T-helper 2 cell treated with Interferon-gamma antibody and Interleukin-4, amounts not matched to agents 5 μg/mL and 100 μg/mL, for 36 hours (primary cell): Measurements from ENCODE around the gene GHR.
"Not testable (repeated sequence)": the region's sequence is repeated elsewhere in the genome, so short reads cannot be mapped to it uniquely, and the experiment has no call there.

ENCODE experiments used
- DNase-seq: peaks from one replicate; pipeline ENCODE4 v3.0.0; 2021; ENCODE audit warnings: low spot score
- H3K27ac Mint-ChIP-seq: one replicate; pipeline ENCODE4 v1.8.0; 2021; ENCODE audit warnings: mild to moderate bottlenecking, mixed read lengths
- H3K27me3 Mint-ChIP-seq: one replicate; pipeline ENCODE4 v1.8.0; 2021; ENCODE audit warnings: low read depth, mixed read lengths
- H3K36me3 Mint-ChIP-seq: one replicate; pipeline ENCODE4 v1.8.0; 2021; ENCODE audit warnings: low read depth, mixed read lengths
- H3K4me1 Mint-ChIP-seq: one replicate; pipeline ENCODE4 v1.8.0; 2021; ENCODE audit warnings: low read depth, mixed read lengths
- H3K4me3 Mint-ChIP-seq: one replicate; pipeline ENCODE4 v1.8.0; 2022; ENCODE audit warnings: mild to moderate bottlenecking, moderate library complexity, mixed read lengths
- H3K9me3 Mint-ChIP-seq: one replicate; pipeline ENCODE4 v1.8.0; 2021; ENCODE audit warnings: mixed read lengths

GHR gene

GRCh38 chr5:42653705-42654104 lies 230.5 kb downstream of the GHR start:
- no peak overlapping the region for H3K27ac Mint-ChIP-seq
- H3K4me1 Mint-ChIP-seq: peaks cover 4% of the 10 kb centered on the region
- no peak overlapping the region for H3K4me3 Mint-ChIP-seq
- DNase-seq: no peak
- H3K9me3 Mint-ChIP-seq: no peaks in the 10 kb centered on the region
- H3K27me3 Mint-ChIP-seq: peaks cover 19% of the 10 kb centered on the region
- H3K36me3 Mint-ChIP-seq: no peaks in the 10 kb centered on the region

DNA sequence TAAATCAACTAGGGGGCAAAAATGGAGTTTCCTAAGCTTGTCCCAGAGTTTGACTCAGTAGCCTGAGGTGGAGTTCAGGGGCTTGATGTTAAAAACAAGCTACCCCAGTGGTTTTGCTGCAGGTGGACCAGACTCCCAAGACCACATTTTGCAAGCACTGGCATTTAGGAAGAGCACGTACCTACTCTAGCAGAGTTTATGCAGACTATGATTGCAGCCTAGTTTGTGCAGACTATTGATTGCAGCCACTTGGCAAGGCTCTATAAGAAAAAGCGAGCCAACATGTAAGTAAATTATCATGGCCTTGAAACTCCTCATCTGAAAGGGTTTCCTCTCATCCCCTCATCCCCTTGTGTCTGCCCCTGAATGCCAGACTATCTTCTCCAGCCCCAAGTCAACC lies 231.4 kb downstream of the GHR start:
- H3K9me3 Mint-ChIP-seq: no peaks in the 10 kb centered on the region
- peaks cover 19% of the 10 kb centered on the region for H3K27me3 Mint-ChIP-seq
- H3K36me3 Mint-ChIP-seq: no peaks in the 10 kb centered on the region
- H3K4me3 Mint-ChIP-seq: no peak overlapping the region
- no peak for DNase-seq
- peaks cover 4% of the 10 kb centered on the region for H3K4me1 Mint-ChIP-seq
- H3K27ac Mint-ChIP-seq: no peak overlapping the region

DNA sequence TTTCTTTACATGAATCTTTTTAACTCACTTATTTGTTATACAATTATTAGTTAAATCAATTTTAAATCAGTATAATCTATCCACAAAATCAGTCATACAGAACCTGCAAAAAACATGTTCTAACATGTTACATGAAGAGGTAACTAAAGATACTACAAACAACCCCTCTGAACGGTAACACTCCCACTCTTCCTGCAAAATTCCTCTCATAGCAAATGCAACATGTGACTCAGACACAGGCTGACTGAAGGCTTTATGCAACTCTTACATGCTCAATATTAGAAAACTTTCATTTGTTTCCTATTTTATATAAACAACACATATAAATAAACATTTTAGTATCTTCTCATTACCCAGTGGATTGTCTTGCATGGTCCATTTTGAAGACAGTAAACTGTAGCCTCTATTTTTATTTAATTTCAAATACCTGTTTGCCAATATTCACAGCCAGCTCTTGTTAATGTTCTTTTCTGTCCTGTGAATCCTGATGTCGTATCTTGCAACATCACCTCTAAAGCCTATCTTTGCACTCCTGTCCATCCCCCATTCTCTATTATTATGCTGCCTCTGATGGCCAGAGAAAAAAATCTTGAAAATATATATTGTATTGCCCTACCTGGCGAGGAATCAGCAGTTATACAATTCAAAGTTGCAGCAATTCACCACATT lies 232.9 kb downstream of the GHR start:
- H3K4me1 Mint-ChIP-seq: peaks cover 4% of the 10 kb centered on the region
- H3K36me3 Mint-ChIP-seq: no peaks in the 10 kb centered on the region
- peaks cover 19% of the 10 kb centered on the region for H3K27me3 Mint-ChIP-seq
- no peak overlapping the region for H3K27ac Mint-ChIP-seq
- H3K9me3 Mint-ChIP-seq: no peaks in the 10 kb centered on the region
- DNase-seq: no peak
- no peak overlapping the region for H3K4me3 Mint-ChIP-seq

DNA sequence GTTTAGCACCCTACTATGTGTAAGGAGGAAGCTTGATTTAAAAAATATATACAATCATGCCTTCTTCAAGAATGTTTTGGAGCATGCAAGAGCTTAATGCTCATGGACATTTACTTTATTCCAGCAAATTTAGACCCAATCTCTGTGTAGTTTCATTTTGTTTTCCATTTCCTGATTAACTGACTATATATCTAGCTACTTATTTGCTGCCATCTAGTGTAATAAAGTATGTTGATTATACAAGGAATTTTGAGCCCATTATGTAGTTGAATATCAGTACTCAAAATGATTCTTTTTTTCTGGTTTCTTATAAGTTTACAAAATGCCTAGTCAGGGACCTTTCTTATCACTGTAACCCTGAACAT lies 233.4 kb downstream of the GHR start:
- peaks cover 4% of the 10 kb centered on the region for H3K4me1 Mint-ChIP-seq
- no peak overlapping the region for H3K27ac Mint-ChIP-seq
- H3K4me3 Mint-ChIP-seq: no peak overlapping the region
- no peaks in the 10 kb centered on the region for H3K36me3 Mint-ChIP-seq
- H3K27me3 Mint-ChIP-seq: peaks cover 15% of the 10 kb centered on the region
- no peak for DNase-seq
- H3K9me3 Mint-ChIP-seq: no peaks in the 10 kb centered on the region

- H3K27ac Mint-ChIP-seq, H3K4me3 Mint-ChIP-seq, H3K9me3 Mint-ChIP-seq, DNase-seq, H3K36me3 Mint-ChIP-seq, H3K27me3 Mint-ChIP-seq, H3K4me1 Mint-ChIP-seq: not testable (repeated sequence)
Measured at GRCh38 chr5:42659869-42660268, 236.6 kb downstream of the GHR start.

DNA sequence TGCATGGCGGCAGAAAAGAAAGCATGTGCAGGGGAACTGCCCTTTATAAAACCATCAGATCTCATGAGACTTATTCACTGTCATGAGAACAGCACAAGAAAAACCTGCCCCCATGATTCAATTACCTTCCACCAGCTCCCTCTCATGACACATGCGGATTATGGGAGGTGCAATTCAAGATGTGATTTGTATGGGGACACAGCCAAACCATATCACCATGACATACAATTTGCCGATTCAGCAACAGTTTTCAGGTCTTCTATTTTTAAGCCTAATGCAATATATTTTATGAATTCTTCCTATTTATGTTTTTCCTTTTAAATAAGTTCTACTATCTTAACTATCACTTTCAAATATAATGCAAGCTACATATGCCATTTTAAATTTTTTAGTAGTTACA lies 242.6 kb downstream of the GHR start:
- Mint-ChIP-seq H3K36me3 (no peaks in the 10 kb centered on the region), H3K9me3 (no peaks in the 10 kb centered on the region), H3K4me1 (no peaks in the 10 kb centered on the region), H3K4me3 (no peak overlapping the region), H3K27me3 (peaks cover 4% of the 10 kb centered on the region), H3K27ac (no peak overlapping the region)
- no peak for DNase-seq

GRCh38 chr5:42666869-42667268 lies 243.6 kb downstream of the GHR start:
- H3K27me3 Mint-ChIP-seq: peaks cover 4% of the 10 kb centered on the region
- H3K9me3 Mint-ChIP-seq: no peaks in the 10 kb centered on the region
- H3K4me1 Mint-ChIP-seq: no peaks in the 10 kb centered on the region
- no peak for DNase-seq
- no peak overlapping the region for H3K27ac Mint-ChIP-seq
- H3K36me3 Mint-ChIP-seq: no peaks in the 10 kb centered on the region
- H3K4me3 Mint-ChIP-seq: no peak overlapping the region

GRCh38 chr5:42668254-42668653 lies 245.0 kb downstream of the GHR start:
- Mint-ChIP-seq H3K36me3 (no peaks in the 10 kb centered on the region), H3K9me3 (no peaks in the 10 kb centered on the region), H3K27me3 (peaks cover 4% of the 10 kb centered on the region), H3K27ac (no peak overlapping the region), H3K4me3 (no peak overlapping the region), H3K4me1 (no peaks in the 10 kb centered on the region)
- no peak for DNase-seq

- no peak for DNase-seq
- peaks cover 3% of the 10 kb centered on the region for H3K4me1 Mint-ChIP-seq
- H3K27ac Mint-ChIP-seq: no peak overlapping the region
- peaks cover 10% of the 10 kb centered on the region for H3K27me3 Mint-ChIP-seq
- H3K9me3 Mint-ChIP-seq: no peaks in the 10 kb centered on the region
- H3K4me3 Mint-ChIP-seq: no peak overlapping the region
- H3K36me3 Mint-ChIP-seq: no peaks in the 10 kb centered on the region
Measured at GRCh38 chr5:42672925-42673324, 249.7 kb downstream of the GHR start.

GRCh38 chr5:42675602-42676001 lies 252.4 kb downstream of the GHR start:
- Mint-ChIP-seq H3K9me3 (no peaks in the 10 kb centered on the region), H3K27me3 (peaks cover 6% of the 10 kb centered on the region), H3K4me1 (peaks cover 3% of the 10 kb centered on the region), H3K36me3 (no peaks in the 10 kb centered on the region), H3K4me3 (peak overlapping the region; percentile 0), H3K27ac (no peak overlapping the region)
- DNase-seq: no peak

GRCh38 chr5:42676362-42676761 lies 253.1 kb downstream of the GHR start:
- H3K9me3 Mint-ChIP-seq: no peaks in the 10 kb centered on the region
- peaks cover 6% of the 10 kb centered on the region for H3K27me3 Mint-ChIP-seq
- H3K36me3 Mint-ChIP-seq: no peaks in the 10 kb centered on the region
- no peak overlapping the region for H3K4me3 Mint-ChIP-seq
- no peak for DNase-seq
- no peak overlapping the region for H3K27ac Mint-ChIP-seq
- peaks cover 3% of the 10 kb centered on the region for H3K4me1 Mint-ChIP-seq

GRCh38 chr5:42677156-42677842 lies 254.1 kb downstream of the GHR start:
- H3K27me3 Mint-ChIP-seq: peaks cover 6% of the 10 kb centered on the region
- no peaks in the 10 kb centered on the region for H3K9me3 Mint-ChIP-seq
- H3K27ac Mint-ChIP-seq: no peak overlapping the region
- DNase-seq: no peak
- H3K4me1 Mint-ChIP-seq: peaks cover 3% of the 10 kb centered on the region
- no peaks in the 10 kb centered on the region for H3K36me3 Mint-ChIP-seq
- no peak overlapping the region for H3K4me3 Mint-ChIP-seq

GRCh38 chr5:42680046-42680445 lies 256.8 kb downstream of the GHR start:
- Mint-ChIP-seq H3K36me3 (no peaks in the 10 kb centered on the region), H3K27me3 (peaks cover 3% of the 10 kb centered on the region), H3K4me1 (peaks cover 3% of the 10 kb centered on the region), H3K9me3 (no peaks in the 10 kb centered on the region), H3K4me3 (no peak overlapping the region), H3K27ac (no peak overlapping the region)
- no peak for DNase-seq

DNA sequence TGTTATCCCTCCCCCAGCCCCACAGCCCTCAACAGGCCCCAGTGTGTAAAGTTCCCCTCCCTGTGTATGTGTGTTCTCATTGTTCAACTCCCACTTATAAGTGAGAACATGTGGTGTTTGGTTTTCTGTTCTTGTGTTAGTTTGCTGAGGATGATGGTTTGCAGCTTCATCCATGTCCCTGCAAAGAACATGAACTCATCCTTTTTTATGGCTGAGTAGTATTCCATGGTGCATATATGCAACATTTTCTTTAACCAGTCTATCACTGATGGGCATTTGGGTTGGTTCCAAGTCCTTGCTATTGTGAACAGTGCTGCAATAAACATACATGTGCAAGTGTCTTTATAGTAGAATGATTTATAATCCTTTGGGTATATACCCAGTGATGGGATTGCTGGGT lies 261.8 kb downstream of the GHR start:
- H3K27ac Mint-ChIP-seq, H3K4me1 Mint-ChIP-seq, H3K27me3 Mint-ChIP-seq, DNase-seq, H3K9me3 Mint-ChIP-seq, H3K4me3 Mint-ChIP-seq, H3K36me3 Mint-ChIP-seq: not testable (repeated sequence)

- H3K4me3 Mint-ChIP-seq: no peak overlapping the region
Measured at GRCh38 chr5:42689391-42689790, 266.2 kb downstream of the GHR start.

More at GRCh38 chr5:42689391-42689790, 266.2 kb downstream of the GHR start:
- Mint-ChIP-seq H3K4me1 (no peaks in the 10 kb centered on the region), H3K27ac (no peak overlapping the region), H3K27me3 (peaks cover 13% of the 10 kb centered on the region), H3K9me3 (no peaks in the 10 kb centered on the region), H3K36me3 (no peaks in the 10 kb centered on the region)
- no peak for DNase-seq
